ENCODE results near the gene GCGR.

DNA sequence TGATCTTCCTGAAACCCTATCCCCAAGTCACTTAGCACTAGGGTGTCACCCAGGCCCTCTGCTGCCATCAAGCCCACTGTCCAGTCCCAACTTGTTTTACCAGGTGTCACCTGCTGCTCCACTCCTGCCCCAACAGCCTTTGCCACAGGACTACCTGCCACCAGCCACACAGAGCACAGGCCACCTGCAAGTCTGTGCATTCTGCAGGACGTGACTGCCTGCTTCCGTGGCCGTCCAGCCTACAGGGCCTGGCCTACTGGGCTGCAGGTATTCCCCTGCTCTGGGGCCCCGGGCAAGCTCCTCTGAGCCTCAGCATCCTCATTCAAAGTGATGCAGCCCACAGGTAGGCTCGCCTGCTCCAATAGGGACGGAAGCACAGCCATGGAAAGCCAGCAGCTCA lies 25.9 kb downstream of the GCGR start:
- TF ChIP-seq, protein P1, sequence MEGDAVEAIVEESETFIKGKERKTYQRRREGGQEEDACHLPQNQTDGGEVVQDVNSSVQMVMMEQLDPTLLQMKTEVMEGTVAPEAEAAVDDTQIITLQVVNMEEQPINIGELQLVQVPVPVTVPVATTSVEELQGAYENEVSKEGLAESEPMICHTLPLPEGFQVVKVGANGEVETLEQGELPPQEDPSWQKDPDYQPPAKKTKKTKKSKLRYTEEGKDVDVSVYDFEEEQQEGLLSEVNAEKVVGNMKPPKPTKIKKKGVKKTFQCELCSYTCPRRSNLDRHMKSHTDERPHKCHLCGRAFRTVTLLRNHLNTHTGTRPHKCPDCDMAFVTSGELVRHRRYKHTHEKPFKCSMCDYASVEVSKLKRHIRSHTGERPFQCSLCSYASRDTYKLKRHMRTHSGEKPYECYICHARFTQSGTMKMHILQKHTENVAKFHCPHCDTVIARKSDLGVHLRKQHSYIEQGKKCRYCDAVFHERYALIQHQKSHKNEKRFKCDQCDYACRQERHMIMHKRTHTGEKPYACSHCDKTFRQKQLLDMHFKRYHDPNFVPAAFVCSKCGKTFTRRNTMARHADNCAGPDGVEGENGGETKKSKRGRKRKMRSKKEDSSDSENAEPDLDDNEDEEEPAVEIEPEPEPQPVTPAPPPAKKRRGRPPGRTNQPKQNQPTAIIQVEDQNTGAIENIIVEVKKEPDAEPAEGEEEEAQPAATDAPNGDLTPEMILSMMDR (IDR thresholded peaks at IDR 0.05; ENCODE audit: low read depth, low read length) = no peak
- TF ChIP-seq EZH2phosphoT487 (IDR thresholded peaks at IDR 0.05; ENCODE audit: low read depth) = no peak
